Thoracic aorta endothelial cell (primary cell): ENCODE results near the gene DNASE2B. TPM values are rescaled to one million over a fixed set of nuclear protein-coding genes. Genes with fewer than 3 reads are reported as not detected.

Experiments
- total RNA-seq: library from RNA; depleted of rRNA; stranded (reverse); fragments of >200 nt; gene quantifications from 2 replicates; pipeline ENCODE4 v1.2.3, GENCODE V29; 2012

DNASE2B gene, protein sequence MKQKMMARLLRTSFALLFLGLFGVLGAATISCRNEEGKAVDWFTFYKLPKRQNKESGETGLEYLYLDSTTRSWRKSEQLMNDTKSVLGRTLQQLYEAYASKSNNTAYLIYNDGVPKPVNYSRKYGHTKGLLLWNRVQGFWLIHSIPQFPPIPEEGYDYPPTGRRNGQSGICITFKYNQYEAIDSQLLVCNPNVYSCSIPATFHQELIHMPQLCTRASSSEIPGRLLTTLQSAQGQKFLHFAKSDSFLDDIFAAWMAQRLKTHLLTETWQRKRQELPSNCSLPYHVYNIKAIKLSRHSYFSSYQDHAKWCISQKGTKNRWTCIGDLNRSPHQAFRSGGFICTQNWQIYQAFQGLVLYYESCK
- not detected in 2 replicates for total RNA-seq

DNA sequence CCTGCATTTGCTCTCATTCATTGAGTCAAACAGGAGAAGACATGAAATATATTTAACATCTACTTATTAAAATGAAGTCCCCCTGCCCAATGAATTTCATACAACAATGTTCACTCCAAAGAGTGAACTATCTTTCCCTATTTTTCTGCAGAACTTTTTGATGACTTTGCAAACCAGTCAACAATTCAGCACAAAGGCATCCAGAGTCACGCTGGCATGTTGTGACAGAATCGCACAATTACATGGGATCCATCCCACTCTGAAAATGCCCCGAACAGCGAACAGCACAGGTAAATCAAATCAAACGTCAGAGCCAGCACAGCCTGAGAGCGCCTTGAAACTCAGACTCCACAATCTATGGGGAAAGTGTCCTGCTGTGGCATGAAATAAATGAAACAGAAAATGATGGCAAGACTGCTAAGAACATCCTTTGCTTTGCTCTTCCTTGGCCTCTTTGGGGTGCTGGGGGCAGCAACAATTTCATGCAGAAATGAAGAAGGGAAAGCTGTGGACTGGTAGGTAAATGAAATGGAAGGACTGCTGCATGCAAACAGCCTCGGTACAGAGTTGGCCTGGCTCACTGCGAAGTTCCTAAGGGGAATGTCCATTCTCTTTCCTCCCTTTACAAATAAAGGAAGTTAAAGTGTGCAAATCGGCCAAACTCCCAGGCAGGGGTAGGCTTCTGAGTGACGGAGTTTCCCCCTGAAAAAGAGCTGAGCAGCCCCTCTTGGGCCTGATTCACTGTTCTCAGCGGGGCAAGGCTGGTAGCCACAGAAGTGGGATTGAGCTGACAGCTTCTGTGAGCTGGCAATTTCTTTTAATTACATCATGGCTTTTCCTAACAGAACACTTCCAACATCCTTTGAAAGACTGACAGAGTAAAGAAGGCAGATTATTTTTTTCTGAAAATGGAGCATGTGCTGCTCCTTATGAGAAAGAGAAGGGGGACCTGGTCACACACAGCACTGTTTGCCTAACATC is at the start of gene DNASE2B:
TSS of gene DNASE2B (plus strand) at position 310 of the 981 bp plus-strand sequence. CDS start at position 391, 81 bp downstream.

Other genes with a start within 250 kb of the DNASE2B start
- gene SAMD13, start 96.8 kb upstream of the DNASE2B start, total RNA-seq: 2.8 and 3.2 TPM in 2 replicates
- gene RPF1, start 80.8 kb downstream of the DNASE2B start, total RNA-seq: 50.3 and 54.5 TPM in 2 replicates
- 0.36 and 1.1 TPM in 2 replicates for gene SPATA1, start 107.9 kb downstream of the DNASE2B start, total RNA-seq
- 45.2 and 56.4 TPM in 2 replicates for gene GNG5, start 108.1 kb downstream of the DNASE2B start, total RNA-seq
- gene CTBS, start 176.0 kb downstream of the DNASE2B start, total RNA-seq: 11.2 and 12.1 TPM in 2 replicates